ENCODE data around the gene TMEM186. TPM values are rescaled to one million over a fixed set of nuclear protein-coding genes. Genes with fewer than 3 reads are reported as not detected.
A peak's percentile ranks its signal among the peaks of the same experiment; 100 is the strongest.
"Not testable (repeated sequence)": the region's sequence is repeated elsewhere in the genome, so short reads cannot be mapped to it uniquely, and the experiment has no call there.

Gene TMEM186
- total RNA-seq, 2 experiments from 2014 or later = 1.9 to 3.1 TPM

- Mint-ChIP-seq H3K9me3 (no peaks in the 10 kb centered on the region), H3K4me3 (peak overlapping the region; percentile 45), H3K4me1 (ENCODE audit: low read depth) (peaks cover 43% of the 10 kb centered on the region), H3K36me3 (ENCODE audit: low read depth) (peaks cover 14% of the 10 kb centered on the region), H3K27me3 (no peaks in the 10 kb centered on the region), H3K27ac (no peak overlapping the region)
- Histone ChIP-seq H3K27me3 (ENCODE audit: control insufficient read depth in 1 of 2, insufficient read depth in 2 of 2, low read length in 2 of 2) (no peaks in the 10 kb centered on the region), H3K36me3 (ENCODE audit: insufficient read depth, low read length) (peaks cover 8% of the 10 kb centered on the region), H3K27ac (ENCODE audit: low read depth in 1 of 2, low read length in 2 of 2) (no peak overlapping the region), H3K4me1 (ENCODE audit: insufficient read depth, low read length) (peaks cover 39% of the 10 kb centered on the region), H3K4me3 (ENCODE audit: low read length) (no peak overlapping the region), H3K9me3 (ENCODE audit: control insufficient read depth in 1 of 2, insufficient read depth in 1 of 2, low read length in 2 of 2) (no peaks in the 10 kb centered on the region)
- ATAC-seq (ENCODE audit: poor library complexity) = no peak
- TF ChIP-seq CTCF (IDR thresholded peaks at IDR 0.05) = no peak
- ChIA-PET CTCF (no interaction called here), POLR2A (no interaction called here)
- DNase-seq = no peak
- intact Hi-C loops (cut with DNase I, micrococcal nuclease) = loop anchor here (2.0 to 5.0 kb wide), 7 partner anchors 121 to 1945 kb away; partner anchors contain the start of genes ABAT (in 2 of the 2), HAPSTR1 (in 2 of the 2) and METTL22 (in 1 of the 2)
Measured at GRCh38 chr16:8795818-8796217, 1.6 kb downstream of the TMEM186 start.

- Histone ChIP-seq H3K27ac (ENCODE audit: low read depth in 1 of 2, low read length in 2 of 2) (no peak overlapping the region), H3K4me3 (ENCODE audit: low read length) (no peak overlapping the region), H3K36me3 (ENCODE audit: insufficient read depth, low read length) (peaks cover 8% of the 10 kb centered on the region), H3K27me3 (ENCODE audit: control insufficient read depth in 1 of 2, insufficient read depth in 2 of 2, low read length in 2 of 2) (no peaks in the 10 kb centered on the region), H3K4me1 (ENCODE audit: insufficient read depth, low read length) (peaks cover 38% of the 10 kb centered on the region), H3K9me3 (ENCODE audit: control insufficient read depth in 1 of 2, insufficient read depth in 1 of 2, low read length in 2 of 2) (no peaks in the 10 kb centered on the region)
- intact Hi-C loops (cut with DNase I, micrococcal nuclease) = loop anchor here (2.0 to 5.0 kb wide), 4 partner anchors 123 to 1946 kb away; partner anchors contain the start of genes HAPSTR1 (in 2 of the 2), ABAT (in 1 of the 2) and METTL22 (in 1 of the 2)
- H3K36me3 Mint-ChIP-seq (ENCODE audit: low read depth) = peaks cover 14% of the 10 kb centered on the region
- H3K27ac Mint-ChIP-seq = no peak overlapping the region
- ChIA-PET CTCF (no interaction called here), POLR2A (no interaction called here)
- no peaks in the 10 kb centered on the region for H3K9me3 Mint-ChIP-seq
- peak overlapping the region; percentile 34 for H3K4me3 Mint-ChIP-seq
- no peaks in the 10 kb centered on the region for H3K27me3 Mint-ChIP-seq
- H3K4me1 Mint-ChIP-seq (ENCODE audit: low read depth) = peaks cover 42% of the 10 kb centered on the region
- ATAC-seq (ENCODE audit: poor library complexity) (no peak), DNase-seq (no peak)
- TF ChIP-seq CTCF (IDR thresholded peaks at IDR 0.05) = no peak
Measured at GRCh38 chr16:8795091-8795490, 2.3 kb downstream of the TMEM186 start.

GRCh38 chr16:8788578-8789172 lies 8.8 kb downstream of the TMEM186 start:
- CTCF ChIA-PET = no interaction called here
- TF ChIP-seq CTCF (IDR thresholded peaks at IDR 0.05) = no peak
- POLR2A ChIA-PET = no interaction called here

GRCh38 chr16:8786316-8786715 lies 11.1 kb downstream of the TMEM186 start:
- H3K27me3 ChIP-seq (ENCODE audit: control insufficient read depth in 1 of 2, insufficient read depth in 2 of 2, low read length in 2 of 2); H3K4me3 ChIP-seq (ENCODE audit: low read length); H3K27ac ChIP-seq (ENCODE audit: low read depth in 1 of 2, low read length in 2 of 2); CTCF ChIA-PET; H3K36me3 ChIP-seq (ENCODE audit: insufficient read depth, low read length); H3K4me3 Mint-ChIP-seq; H3K4me1 ChIP-seq (ENCODE audit: insufficient read depth, low read length); ATAC-seq (ENCODE audit: poor library complexity); POLR2A ChIA-PET; H3K27ac Mint-ChIP-seq; DNase-seq; H3K9me3 ChIP-seq (ENCODE audit: control insufficient read depth in 1 of 2, insufficient read depth in 1 of 2, low read length in 2 of 2); H3K27me3 Mint-ChIP-seq; intact Hi-C loops (cut with DNase I, micrococcal nuclease); H3K36me3 Mint-ChIP-seq (ENCODE audit: low read depth); H3K4me1 Mint-ChIP-seq (ENCODE audit: low read depth); H3K9me3 Mint-ChIP-seq: not testable (repeated sequence)

More at GRCh38 chr16:8788578-8789172, 8.8 kb downstream of the TMEM186 start:
- Histone ChIP-seq H3K4me3 (ENCODE audit: low read length) (no peak overlapping the region), H3K9me3 (ENCODE audit: control insufficient read depth in 1 of 2, insufficient read depth in 1 of 2, low read length in 2 of 2) (no peaks in the 10 kb centered on the region), H3K36me3 (ENCODE audit: insufficient read depth, low read length) (no peaks in the 10 kb centered on the region), H3K27me3 (ENCODE audit: control insufficient read depth in 1 of 2, insufficient read depth in 2 of 2, low read length in 2 of 2) (no peaks in the 10 kb centered on the region), H3K27ac (ENCODE audit: low read depth in 1 of 2, low read length in 2 of 2) (no peak overlapping the region), H3K4me1 (ENCODE audit: insufficient read depth, low read length) (no peaks in the 10 kb centered on the region)
- Mint-ChIP-seq H3K36me3 (ENCODE audit: low read depth) (peaks cover 6% of the 10 kb centered on the region), H3K9me3 (no peaks in the 10 kb centered on the region), H3K27ac (no peak overlapping the region), H3K27me3 (no peaks in the 10 kb centered on the region), H3K4me3 (no peak overlapping the region), H3K4me1 (ENCODE audit: low read depth) (no peaks in the 10 kb centered on the region)
- intact Hi-C loops (cut with DNase I, micrococcal nuclease) = no loop called here
- ATAC-seq (ENCODE audit: poor library complexity) (no peak), DNase-seq (no peak)
